Kasumi-1 (cell line): ENCODE data around the gene IRS2.
A peak's percentile ranks its signal among the peaks of the same experiment; 100 is the strongest.

Experiments used
- DNase-seq, 2 experiments: peaks; one replicate each; lab custom pipeline; 2025; lab: John Stamatoyannopoulos, UW

Gene IRS2

DNA sequence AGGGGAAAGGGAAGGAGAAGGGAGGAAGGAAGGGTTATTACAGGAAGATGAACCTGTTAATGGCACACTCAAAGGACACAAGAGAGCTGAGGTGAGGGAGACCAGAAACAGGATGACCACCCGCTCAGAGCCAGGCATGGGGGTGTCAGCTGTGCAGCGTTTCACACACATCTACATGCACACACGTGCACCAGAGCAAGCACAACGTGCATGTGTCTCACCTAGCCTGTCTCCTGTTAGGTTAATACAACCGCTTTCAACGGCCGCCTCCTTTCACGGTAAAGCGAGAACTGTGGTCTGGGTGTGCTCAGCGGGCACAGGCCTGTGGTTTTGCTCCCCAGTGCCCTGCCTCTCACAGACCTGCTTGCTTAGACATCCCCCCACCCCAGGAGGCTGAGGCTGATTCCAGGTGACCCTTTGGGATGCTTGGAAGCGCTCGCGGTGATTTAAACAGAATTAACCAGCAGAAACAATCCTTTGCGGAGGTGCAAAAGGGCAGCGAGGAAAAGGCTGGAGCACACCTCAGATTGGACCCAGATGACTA is 27.4 kb downstream of the IRS2 start:
- no peak for DNase-seq

DNA sequence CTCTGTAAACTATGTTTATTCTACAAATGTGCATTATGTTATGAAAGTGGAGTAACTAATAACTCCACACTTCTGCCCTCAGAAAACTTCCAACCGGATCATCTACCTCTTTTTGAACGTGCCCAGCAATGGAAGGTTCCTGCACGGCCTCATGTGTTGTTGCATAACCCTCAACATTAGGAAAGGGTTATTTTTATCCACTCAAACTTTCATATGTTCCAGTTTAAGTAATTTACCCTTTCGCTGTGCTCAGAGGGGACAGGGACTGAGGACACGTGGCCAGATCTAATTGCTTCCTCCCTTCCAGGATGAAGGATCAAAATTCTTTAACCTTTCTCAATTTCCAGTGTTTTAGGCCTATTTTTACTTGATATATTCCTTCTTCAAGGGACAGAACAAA is 29.6 kb downstream of the IRS2 start:
- DNase-seq = no peak

DNA sequence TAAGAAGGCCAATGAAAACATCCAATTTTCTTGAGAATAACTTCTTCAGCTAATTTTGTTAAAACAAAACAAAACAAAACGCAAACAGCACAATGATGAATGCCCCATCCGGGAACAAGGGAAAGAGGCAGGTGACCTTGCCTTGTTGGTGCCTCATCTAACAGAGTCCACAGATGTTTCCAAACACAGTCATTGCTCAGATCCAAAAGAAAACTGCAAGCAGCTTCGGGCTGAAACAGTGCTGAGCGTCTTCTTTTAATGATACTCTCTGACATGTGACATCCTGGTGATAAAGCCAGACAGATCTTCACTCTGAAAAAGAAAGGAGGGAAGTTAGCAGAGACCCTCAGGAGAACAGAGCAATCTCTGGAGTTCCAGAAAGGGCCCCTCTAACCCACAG is 30.4 kb downstream of the IRS2 start:
- DNase-seq = no peak

DNA sequence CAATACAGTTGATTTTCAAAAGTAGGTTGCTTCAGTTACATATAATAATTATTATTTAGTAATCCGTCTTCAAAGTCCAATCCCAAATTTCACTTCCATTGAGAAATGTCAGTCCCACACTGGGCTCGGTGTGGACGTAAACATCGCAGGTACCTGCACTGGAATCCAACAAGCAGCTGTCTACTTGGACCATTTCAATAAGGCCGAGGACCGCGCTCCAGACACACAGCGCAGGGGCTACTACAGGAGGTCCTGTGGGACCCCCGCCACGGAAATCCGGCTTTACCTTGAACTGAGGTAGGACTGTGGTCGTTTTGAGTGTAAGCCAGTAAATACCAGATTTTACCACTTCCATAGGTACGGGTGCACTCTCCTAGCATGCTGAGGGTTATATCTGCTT is 30.8 kb downstream of the IRS2 start:
- DNase-seq = no peak

DNA sequence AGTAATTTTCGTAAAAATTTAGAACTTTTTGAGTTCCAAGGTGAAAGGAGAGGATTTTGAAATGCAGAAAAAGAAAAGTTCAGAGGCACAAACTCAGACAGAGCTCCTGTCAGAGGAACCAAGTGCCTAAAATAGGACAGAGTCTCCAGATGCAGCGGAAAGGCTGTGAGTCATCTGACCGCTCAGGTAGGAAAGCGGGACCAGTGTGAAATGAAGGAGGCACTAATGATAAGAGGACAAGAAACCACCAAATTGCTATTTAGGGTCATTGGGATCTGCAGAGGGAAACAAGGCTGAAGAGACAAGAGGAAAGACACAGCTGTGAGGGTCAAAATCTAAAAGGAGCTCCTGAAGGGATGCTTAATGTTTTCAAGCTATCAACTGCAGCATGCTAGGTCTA is 34.9 kb downstream of the IRS2 start:
- DNase-seq = peak; percentile 26 to 39

DNA sequence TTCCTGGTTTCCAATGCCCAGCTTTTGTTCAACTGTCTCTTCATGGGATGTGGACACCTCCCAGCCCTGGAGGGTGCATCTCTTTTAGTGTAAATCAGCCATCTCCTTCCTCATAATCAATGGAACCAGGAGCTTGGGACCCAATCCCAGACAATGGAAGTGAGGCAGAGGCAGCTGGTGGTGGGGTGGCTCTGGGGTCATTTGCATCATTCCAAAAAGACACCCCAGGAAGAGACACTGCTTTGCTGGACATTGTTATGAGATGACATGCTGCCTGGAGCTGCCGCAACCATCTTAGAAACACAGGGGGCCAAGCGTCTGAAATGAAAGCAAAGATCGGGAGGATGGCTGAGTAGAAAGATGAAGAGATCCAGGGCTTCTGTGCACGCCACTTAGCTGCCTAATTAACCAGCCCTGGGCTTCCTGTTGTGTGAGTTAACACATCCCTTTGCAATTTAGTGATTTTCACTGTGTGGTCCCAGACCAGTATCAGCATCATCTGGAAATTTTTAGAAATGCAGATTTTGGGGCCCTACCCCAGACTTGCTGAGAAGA is 36.1 kb downstream of the IRS2 start:
- no peak for DNase-seq

DNA sequence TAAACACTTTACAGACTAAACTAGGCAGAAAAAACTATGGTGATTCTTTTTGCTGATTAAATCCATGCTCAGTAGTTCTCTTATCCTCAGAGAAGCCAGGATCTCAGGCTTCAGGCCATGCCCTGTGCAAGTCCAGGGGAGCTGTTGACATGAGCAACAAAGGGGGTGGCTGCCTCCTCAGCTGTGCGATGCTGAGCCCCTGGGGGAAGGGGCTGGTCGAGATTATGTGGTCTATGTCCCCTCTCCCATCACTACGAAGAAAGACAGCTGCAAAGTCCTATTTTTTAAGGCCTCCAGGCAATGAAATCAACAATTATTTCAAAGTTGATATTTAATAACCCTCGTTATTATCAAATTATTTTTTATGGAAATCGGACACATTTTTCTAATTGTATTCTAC is 37.0 kb downstream of the IRS2 start:
- no peak for DNase-seq

DNA sequence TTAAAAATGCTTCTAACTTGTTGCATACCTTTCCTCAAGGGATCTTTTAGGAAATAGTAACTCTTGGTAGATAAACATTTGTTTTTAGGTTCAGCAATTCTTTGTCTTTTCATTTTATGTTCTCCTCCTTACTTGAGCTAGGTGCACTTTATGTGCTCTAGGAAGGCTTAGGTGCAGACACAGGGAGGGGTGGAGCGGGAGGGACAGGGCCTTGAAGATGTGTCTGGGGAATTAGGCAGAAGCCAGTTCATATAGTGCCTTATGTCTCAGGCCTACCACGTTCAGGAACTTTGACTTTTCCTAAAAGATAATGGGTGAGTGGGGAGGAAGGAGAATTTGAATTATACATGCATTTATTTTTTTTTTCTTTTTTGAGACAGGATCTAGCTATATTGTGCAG is 37.7 kb downstream of the IRS2 start:
- no peak for DNase-seq

DNA sequence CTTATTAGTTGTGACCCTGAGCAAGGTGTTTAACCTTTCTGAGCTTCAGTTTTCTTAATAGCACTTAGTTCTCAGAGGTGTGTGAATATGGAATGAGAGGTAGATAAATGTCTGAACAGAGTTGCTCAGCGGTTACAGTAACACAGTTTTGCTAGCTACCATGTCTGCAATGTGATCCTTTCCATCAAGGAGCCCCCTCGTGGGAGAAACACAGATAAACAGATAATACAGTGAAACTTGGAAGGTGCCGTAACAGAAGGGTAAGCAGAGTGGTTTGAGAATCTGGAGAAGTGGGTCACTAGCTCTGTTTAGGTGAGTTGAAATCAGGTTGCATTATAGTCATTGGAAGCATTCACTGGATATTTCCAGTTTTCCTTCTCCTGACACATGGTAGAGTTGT is 38.9 kb downstream of the IRS2 start:
- peak in 1 of 2 experiments; percentile 31 for DNase-seq

DNA sequence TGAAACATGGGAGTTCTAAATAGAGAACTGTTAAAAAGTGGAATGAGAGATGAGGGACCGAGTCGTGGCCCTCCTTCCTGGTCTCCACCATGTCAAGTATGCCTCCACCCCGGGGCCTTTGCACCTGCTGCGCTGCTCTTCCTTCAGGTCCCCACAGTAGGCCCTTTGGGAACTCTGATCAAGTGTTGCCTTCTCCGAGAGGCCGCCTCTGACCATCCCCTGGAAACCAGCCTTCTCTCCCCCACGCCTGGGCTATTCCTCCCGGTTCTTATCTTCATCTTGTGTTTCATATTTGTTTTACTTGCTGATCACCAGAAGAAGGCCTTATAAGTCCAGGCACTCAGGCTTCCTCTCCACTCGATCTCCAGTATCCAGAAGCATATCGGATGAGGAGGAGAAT is 40.0 kb downstream of the IRS2 start:
- no peak for DNase-seq

DNA sequence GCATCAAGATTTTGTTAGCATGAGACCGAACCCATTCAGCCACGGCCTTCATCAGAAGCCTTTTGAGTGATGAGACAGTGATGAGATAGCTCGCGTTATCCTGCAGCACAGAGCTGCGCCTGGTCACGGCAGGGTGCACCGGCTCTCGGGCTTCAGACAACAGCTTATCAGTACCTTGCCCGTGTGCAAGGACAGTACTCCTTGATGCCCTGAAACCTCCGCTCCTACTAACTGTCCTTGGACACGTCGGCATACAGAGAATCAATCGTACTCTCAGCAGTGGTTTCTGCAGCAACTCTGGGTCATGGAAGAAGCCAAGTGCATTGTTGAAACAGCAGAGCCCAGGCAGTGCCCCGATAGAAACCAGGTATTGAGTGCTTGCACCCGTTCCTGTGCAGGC is 40.7 kb downstream of the IRS2 start:
- no peak for DNase-seq

DNA sequence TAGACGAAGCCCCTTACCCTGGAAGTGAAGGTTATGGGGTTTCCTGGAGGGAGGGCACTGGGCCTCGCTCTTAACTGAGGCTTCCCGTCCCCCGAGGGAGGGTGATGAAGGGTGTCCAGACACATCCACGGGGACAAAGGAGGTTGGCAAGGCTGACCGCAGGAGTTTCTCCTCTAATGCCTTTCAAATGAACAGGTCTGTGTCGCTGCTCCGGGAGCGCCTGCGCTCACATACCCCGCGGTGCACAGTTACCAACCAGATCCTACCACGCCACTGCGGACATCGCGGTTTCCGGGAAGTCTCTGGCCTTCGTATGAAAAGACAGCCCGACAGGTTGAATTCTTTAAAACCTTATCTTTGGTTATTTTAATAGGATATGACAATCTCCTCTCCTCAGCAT is 41.3 kb downstream of the IRS2 start:
- DNase-seq = no peak

DNA sequence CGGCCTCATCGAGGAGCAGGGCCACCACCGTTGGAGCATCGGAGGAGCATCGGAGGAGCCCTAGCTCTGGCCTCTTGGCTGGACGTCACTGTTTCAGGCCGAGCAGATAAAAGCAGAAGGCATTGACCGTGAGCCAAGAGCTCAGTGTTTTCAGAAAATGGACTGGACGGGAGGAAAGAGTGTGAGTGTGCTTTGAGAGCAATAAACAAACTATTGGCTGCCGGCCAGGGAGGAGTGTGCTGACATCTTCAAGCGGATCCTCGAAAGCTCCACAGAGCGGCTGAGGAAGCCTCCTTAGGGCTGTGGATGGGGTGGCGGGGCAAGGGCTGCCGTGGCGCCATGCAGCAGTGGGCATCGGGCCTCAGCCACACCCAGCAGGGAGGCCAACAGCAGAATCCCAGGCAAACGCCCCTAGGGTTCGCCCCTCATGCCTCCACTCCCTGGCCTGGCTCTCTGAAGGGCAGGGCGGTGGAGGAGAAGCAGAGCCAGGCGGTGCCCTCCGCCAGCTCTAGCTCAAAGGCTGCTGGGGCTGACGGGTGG is 41.8 kb downstream of the IRS2 start:
- no peak for DNase-seq

DNA sequence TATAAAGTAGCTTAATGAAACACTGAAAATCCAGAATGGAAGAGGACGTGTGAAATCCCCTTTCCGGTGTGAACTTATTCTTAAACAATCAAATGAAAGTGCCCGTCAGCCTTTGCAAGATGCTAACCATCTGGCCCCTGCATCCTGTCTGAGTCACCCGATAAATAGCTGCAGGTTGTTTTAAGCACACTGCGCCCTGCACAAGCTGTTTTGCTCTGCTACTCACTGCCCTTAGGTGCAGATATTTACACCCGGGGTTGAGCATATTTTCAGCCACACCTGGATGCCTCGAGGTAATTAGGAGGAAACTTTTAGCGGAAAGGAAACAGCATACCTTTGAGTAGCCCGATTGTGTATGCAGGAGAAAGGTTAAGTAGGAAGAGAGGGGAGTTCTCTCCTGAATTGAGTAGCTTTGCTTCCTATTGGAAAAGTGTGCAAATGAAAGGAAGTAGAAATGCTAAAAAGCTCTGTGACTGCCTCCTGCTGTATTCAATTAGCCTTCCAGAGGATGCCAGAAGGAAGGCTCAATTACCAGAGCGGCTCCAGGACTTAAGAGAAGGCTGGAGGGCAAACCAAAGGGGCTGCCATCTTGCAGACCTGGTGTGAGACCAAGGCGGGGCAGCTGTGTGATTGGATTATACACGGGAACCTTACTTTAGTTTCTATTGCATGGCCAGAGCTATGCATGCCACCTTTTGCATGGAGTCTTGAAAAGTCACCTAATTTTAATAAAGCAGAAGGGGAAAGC is 42.5 kb downstream of the IRS2 start:
- DNase-seq = peak; percentile 92 to 93

DNA sequence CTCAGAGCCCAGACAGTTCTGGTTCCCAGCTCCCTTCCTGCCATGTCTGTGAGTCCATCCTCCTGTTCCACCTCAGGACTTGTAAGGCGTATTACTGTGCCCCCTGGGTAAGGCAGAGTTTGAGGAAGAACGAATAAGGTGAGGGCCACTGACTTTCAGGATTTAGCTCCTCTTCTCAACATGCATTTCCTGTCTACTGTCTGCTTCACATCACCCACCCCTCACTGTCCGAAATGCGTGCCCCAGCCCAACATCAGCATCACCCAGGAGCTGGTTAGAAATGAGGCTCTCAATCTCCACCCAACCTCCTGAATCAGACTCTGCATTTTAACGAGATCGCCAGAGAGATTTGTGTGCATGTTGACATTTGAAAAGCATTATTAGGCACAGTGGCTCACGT is 44.4 kb downstream of the IRS2 start:
- no peak for DNase-seq

DNA sequence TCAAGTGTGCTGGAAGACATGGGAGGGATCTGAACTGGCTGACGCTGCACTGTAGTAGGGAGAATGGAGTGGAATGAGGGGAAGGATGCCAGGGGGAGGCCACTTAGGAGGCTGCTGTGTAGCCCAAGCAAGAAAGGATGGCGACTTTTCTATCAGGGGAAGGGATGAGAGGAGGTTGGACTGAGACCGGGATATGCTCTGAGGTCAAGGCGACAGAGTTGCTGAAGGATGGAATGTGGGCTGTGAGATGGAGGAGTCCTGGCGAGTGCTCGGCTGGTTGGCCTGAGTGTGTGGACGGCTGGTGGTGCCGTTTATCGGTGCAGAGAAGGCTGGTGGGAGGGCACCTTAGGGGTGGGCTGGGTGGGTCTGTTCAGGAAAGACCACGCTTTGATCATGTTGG is 45.7 kb downstream of the IRS2 start:
- no peak for DNase-seq

DNA sequence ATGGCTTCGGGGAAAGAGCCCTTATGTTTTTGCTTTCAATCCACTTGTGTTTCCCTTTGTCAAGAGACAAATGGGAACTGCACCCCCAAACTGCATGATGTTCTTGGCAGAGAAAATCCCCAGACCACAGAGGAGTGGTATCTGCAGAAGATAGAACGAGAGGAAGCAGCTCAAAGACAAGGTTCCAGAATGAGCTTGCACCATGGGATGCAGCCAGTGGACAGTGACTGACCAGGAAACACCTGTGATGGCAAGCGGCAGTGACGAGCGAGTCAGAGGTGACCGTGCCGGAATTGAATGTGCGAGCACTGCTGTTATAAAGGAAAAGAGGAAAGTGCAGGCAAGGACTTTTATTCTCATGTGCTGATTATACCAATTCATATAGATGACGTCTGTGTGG is 46.3 kb downstream of the IRS2 start:
- peak in 1 of 2 experiments; percentile 15 for DNase-seq

DNA sequence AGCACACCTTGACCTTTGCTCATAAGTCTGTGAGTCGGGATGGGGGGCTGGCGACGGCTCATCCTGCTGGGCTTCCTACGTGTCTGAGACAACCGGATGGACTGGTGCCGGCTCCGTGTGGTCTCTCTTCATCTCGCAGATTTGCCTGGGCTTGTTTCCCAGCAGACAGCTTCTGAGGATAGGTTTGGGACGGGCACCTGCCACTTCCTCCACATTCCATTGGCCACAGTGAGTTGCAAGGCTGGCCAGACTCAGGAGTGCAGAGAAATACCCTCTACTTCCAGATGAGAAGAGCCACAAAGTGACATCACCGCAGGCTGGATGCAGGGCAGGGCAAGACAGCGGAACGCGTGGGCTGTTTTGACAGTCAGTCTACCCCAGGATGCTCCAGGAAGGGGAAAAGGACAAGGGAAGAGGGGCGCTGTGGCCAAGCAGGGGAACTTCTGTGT is 48.1 kb downstream of the IRS2 start:
- no peak for DNase-seq

DNA sequence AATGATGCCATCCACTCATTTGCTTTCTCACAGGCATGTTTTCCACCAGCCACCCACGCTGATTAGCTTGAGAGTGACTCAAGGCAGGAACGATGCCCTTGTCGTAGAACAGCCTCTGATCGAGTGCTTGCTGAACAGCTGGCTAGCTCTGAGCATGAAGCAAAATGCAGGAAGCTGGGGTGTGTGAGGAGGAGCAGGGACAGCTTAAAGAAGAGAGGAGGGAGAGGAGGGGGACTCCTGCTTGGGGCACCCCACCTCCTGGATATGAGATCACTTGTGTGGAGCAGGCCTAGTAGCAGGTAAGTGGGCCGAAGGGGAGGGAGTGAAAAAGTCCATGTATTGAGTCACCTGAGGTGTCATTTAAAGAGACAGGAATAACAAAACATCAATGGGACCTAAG is 48.8 kb downstream of the IRS2 start:
- DNase-seq = no peak

DNA sequence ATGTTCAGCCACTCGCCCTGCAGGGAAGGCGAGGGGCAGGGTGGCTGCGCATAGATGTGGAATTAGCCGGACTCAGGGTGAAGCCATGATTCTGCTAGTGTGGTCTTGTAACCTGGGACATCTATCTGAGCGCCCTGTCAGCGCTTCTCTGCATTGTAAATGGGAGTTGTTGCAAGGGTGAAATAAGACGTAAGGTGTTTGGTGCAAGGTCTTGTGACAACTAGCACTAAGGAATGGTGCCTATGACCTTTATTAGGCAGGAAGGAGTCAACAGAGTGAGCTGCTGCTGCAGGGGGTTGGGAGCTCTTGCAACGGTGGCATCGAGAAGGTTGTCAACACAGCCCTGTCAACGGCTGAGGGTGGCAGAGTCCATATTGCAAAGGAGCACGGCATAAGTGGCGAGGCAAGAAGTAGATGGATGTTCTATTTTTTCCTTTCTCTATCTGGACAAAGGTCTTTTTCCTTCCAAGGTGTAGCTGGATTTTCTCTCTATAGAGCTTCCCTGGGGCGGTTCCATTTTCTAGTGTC is 49.3 kb downstream of the IRS2 start:
- DNase-seq = no peak

DNA sequence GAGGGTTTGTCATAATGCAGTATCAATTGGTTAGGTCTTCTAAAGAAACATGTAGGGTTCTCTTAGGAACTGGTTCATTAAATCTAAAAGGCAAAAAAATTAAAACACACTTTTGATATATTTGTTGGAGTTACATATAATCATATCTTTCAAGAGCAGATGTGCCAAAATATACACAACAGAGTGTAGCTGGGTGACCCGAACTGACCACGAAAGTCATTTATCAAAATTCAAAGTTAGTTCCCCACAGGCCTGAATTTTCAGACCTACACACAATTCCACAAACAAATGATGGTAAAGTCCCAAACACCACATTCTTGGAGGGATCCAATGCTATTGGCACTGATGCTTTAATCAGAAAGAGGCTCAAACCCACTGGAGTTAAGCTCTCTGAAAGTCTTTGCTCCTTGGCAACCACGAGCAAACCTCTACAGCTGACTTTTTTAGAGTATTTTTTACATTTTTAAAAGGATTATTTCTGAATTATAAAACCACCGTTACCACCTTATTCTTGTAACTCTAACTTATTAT is 50.9 kb downstream of the IRS2 start:
- no peak for DNase-seq

DNA sequence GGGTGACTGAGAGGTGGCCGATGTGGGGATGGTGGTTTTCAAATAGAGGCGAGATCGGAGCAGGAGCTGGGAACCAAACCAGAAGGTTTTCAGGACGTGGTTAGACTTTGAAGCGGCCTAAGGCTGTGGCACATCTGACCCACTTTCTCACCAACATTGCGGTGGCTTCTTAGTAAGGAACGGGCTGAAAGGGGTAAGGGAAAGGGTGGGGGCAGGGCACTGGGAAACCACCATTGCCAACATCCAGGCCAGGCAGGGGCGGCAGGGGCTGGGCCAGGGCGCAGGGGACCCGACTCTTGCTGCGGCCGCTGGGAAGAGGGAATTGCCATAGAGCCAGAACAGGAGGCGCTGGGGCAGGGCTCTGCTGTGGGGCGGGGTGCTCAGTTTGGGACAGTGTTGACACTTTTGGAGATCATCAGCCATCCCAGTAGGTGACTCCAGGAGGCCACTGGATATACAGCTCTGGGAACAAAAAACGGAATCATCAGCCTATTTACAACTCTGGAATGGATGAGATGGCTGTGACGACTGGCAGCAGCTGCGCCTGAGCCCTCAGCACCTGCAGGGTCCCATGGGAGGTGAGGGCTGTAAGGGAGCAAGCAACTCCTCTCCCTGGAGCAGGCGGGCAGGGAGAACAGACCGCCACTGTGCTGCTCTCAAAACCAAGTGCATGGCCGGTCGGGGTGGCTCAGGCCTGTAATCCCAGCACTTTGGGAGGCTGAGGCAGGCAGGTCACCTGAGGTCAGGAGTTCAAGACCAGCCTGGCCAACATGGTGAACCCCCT is 52.2 kb downstream of the IRS2 start:
- DNase-seq = no peak
